H1 (cell line): ENCODE data around the gene MCMBP. TPM values are rescaled to one million over a fixed set of nuclear protein-coding genes. Genes with fewer than 3 reads are reported as not detected.

Source experiments
- CTCF ChIA-PET: fragments of 300-600 bp; sonication (Branson Sonifier 250); formaldehyde crosslinking; loops from one replicate; lab custom pipeline; 2021; ENCODE audit not compliant: partially characterized antibody; lab: Charles Lee
- POLR2A ChIA-PET: fragments of 300-600 bp; sonication (Branson Sonifier 250); formaldehyde crosslinking; loops from one replicate; lab custom pipeline; 2021; ENCODE audit warnings: inconsistent platforms; ENCODE audit not compliant: partially characterized antibody; lab: Charles Lee
- DNase-seq, 2 experiments: peaks; one replicate each; pipeline versions ENCODE4 v3.0.0 to v3.0.0-alpha.2; 2010 to 2022; ENCODE audit warnings: low spot score in 2 of 2, low read depth in 1 of 2, mixed read lengths in 1 of 2
- FAIRE-seq: peaks from 2 replicates; lab custom pipeline; 2011; peaks lifted over from hg19 to GRCh38; lab: Jason Lieb, UNC
- H2AFZ ChIP-seq: 2 replicates; pipeline ENCODE4 v1.8.1; 2012; ENCODE audit warnings: low read length, inconsistent platforms
- H2AK5ac ChIP-seq: 2 replicates; pipeline ENCODE4 v1.6.1; 2013; ENCODE audit warnings: low read depth, low read length
- H2BK120ac ChIP-seq: replicated peaks from 2 replicates; pipeline ENCODE3; 2013; ENCODE audit warnings: low read depth, low read length, inconsistent platforms
- H2BK12ac ChIP-seq: 2 replicates; pipeline ENCODE4 v1.6.1; 2013; ENCODE audit warnings: low read depth, low read length
- H2BK15ac ChIP-seq: 2 replicates; pipeline ENCODE4 v1.6.1; 2013; ENCODE audit warnings: low read length
- H2BK20ac ChIP-seq: 2 replicates; pipeline ENCODE4 v1.6.1; 2013; ENCODE audit warnings: low read length
- H2BK5ac ChIP-seq: 2 replicates; pipeline ENCODE4 v1.6.1; 2013; ENCODE audit warnings: low read depth, low read length
- H3K14ac ChIP-seq: 2 replicates; pipeline ENCODE4 v1.6.1; 2013; ENCODE audit warnings: inconsistent platforms; ENCODE audit not compliant: insufficient read length
- H3K18ac ChIP-seq: 2 replicates; pipeline ENCODE4 v1.6.1; 2013; ENCODE audit warnings: low read length; ENCODE audit errors: extremely low read depth
- H3K23ac ChIP-seq: 2 replicates; pipeline ENCODE4 v1.6.1; 2013; ENCODE audit warnings: inconsistent platforms; ENCODE audit not compliant: insufficient read length
- H3K23me2 ChIP-seq: 2 replicates; pipeline ENCODE4 v1.6.1; 2013; ENCODE audit warnings: low read depth, low read length
- H3K27ac ChIP-seq: 2 replicates; pipeline ENCODE4 v1.6.1; 2011; ENCODE audit warnings: low read depth, low read length, inconsistent platforms
- H3K27me3 ChIP-seq, 4 experiments: replicated peaks in 1 of 4; 1 replicate in 1 of 4; 2 replicates in 3 of 4; pipeline versions ENCODE4 v1.6.1 to v1.8.1; 2011 to 2013; ENCODE audit warnings: low read length in 3 of 4, mild to moderate bottlenecking in 3 of 4, inconsistent platforms in 2 of 4, mixed read lengths in 2 of 4, moderate library complexity in 1 of 4; ENCODE audit not compliant: control insufficient read depth in 3 of 4, insufficient read depth in 3 of 4; ENCODE audit errors: extremely low read depth in 1 of 4
- H3K36me3 ChIP-seq, 4 experiments: 2 replicates each; pipeline versions ENCODE4 v1.6.1 to v1.8.1; 2011 to 2013; ENCODE audit warnings: mild to moderate bottlenecking in 4 of 4, low read length in 3 of 4, moderate library complexity in 2 of 4, control low read depth in 1 of 4, inconsistent platforms in 1 of 4; ENCODE audit not compliant: insufficient read depth in 4 of 4, control insufficient read depth in 2 of 4
- H3K4ac ChIP-seq: replicated peaks from 2 replicates; pipeline ENCODE3; 2013; ENCODE audit warnings: low read length, low read depth, mixed read lengths, inconsistent platforms; ENCODE audit not compliant: insufficient read length
- H3K4me1 ChIP-seq, 4 experiments: replicated peaks in 1 of 4; 1 replicate in 1 of 4; 2 replicates in 3 of 4; pipeline versions ENCODE4 v1.6.1 to v1.8.1; 2011 to 2013; ENCODE audit warnings: low read length in 3 of 4, inconsistent platforms in 2 of 4, mixed read lengths in 1 of 4; ENCODE audit not compliant: insufficient read depth in 4 of 4, control insufficient read depth in 3 of 4
- H3K4me2 ChIP-seq, 2 experiments: 2 replicates each; pipeline versions ENCODE4 v1.6.1 to v1.8.1; 2011 to 2013; ENCODE audit warnings: low read depth in 2 of 2, low read length in 2 of 2, control low read depth in 1 of 2, inconsistent platforms in 1 of 2, mild to moderate bottlenecking in 1 of 2; ENCODE audit not compliant: insufficient read depth in 1 of 2
- H3K4me3 ChIP-seq, 4 experiments: fragments of 200-600, 300-600 bp in 1 of 4; sonication (generic), shearing (Covaris generic), sonication (Bioruptor Twin) in 1 of 4; 2 replicates each; pipeline versions ENCODE4 v1.5.1 to v1.8.1; 2011 to 2016; ENCODE audit warnings: low read length in 4 of 4, low read depth in 3 of 4, control low read depth in 2 of 4, inconsistent platforms in 2 of 4, mild to moderate bottlenecking in 2 of 4, mixed read lengths in 1 of 4, moderate library complexity in 1 of 4; ENCODE audit not compliant: insufficient read depth in 2 of 4; ENCODE audit errors: extremely low read depth in 1 of 4
- H3K56ac ChIP-seq: replicated peaks from 2 replicates; pipeline ENCODE3; 2013; ENCODE audit warnings: low read depth, mild to moderate bottlenecking, mixed read lengths, low read length, inconsistent platforms; ENCODE audit not compliant: insufficient read length
- H3K79me1 ChIP-seq: 2 replicates; pipeline ENCODE4 v1.6.1; 2013; ENCODE audit warnings: low read depth, low read length, control low read depth
- H3K79me2 ChIP-seq, 2 experiments: 2 replicates each; pipeline versions ENCODE4 v1.6.1 to v1.8.1; 2012 to 2013; ENCODE audit warnings: low read length in 2 of 2, mild to moderate bottlenecking in 2 of 2, inconsistent platforms in 1 of 2; ENCODE audit not compliant: insufficient read depth in 2 of 2, control insufficient read depth in 1 of 2
- H3K9ac ChIP-seq, 4 experiments: replicated peaks in 1 of 4; 1 replicate in 1 of 4; 2 replicates in 3 of 4; pipeline versions ENCODE4 v1.6.1 to v1.8.1; 2011 to 2013; ENCODE audit warnings: low read depth in 3 of 4, low read length in 3 of 4, control low read depth in 2 of 4, mild to moderate bottlenecking in 2 of 4, moderate library complexity in 2 of 4, inconsistent platforms in 1 of 4; ENCODE audit errors: extremely low read depth in 1 of 4
- H3K9me3 ChIP-seq, 2 experiments: 2 replicates each; pipeline versions ENCODE4 v1.6.1 to v1.8.1; 2012 to 2013; ENCODE audit warnings: mild to moderate bottlenecking in 2 of 2, moderate library complexity in 2 of 2, control low read depth in 1 of 2, inconsistent platforms in 1 of 2, low read depth in 1 of 2, low read length in 1 of 2, mixed read lengths in 1 of 2; ENCODE audit not compliant: insufficient read depth in 2 of 2
- H4K20me1 ChIP-seq, 2 experiments: replicated peaks in 1 of 2; 2 replicates each; pipeline versions ENCODE3 to v1.8.1; 2011 to 2013; ENCODE audit warnings: inconsistent platforms in 2 of 2, low read length in 2 of 2, mild to moderate bottlenecking in 1 of 2; ENCODE audit not compliant: insufficient read depth in 2 of 2, control insufficient read depth in 1 of 2
- H4K5ac ChIP-seq: 2 replicates; pipeline ENCODE4 v1.6.1; 2013; ENCODE audit warnings: low read length, low read depth, mixed read lengths, inconsistent platforms; ENCODE audit not compliant: insufficient read length
- H4K8ac ChIP-seq: 2 replicates; pipeline ENCODE4 v1.8.0; 2013; ENCODE audit warnings: mild to moderate bottlenecking, moderate library complexity, low read length, inconsistent platforms; ENCODE audit not compliant: insufficient read depth; ENCODE audit errors: extremely low read depth
- H4K91ac ChIP-seq: replicated peaks from 2 replicates; pipeline ENCODE3; 2013; ENCODE audit warnings: low read length, mixed read lengths, inconsistent platforms; ENCODE audit not compliant: insufficient read length
- ATF2 ChIP-seq: IDR thresholded peaks from 2 replicates; pipeline ENCODE4 v1.6.1; 2012; ENCODE audit warnings: low read length, inconsistent platforms
- BCL11A ChIP-seq, 2 experiments: IDR thresholded peaks; one replicate each; pipeline ENCODE4 v1.6.1; 2011; ENCODE audit warnings: low read depth in 2 of 2, low read length in 2 of 2, mild to moderate bottlenecking in 2 of 2
- E2F6 ChIP-seq: IDR thresholded peaks from 2 replicates; pipeline ENCODE4 v1.6.1; 2012; ENCODE audit warnings: inconsistent platforms
- GABPA ChIP-seq: IDR thresholded peaks from 2 replicates; pipeline ENCODE4 v1.6.1; 2011; ENCODE audit warnings: mild to moderate bottlenecking, low read length, moderate library complexity, borderline replicate concordance; ENCODE audit not compliant: insufficient read depth
- HDAC2 ChIP-seq, 2 experiments: fragments of 300-600 bp in 1 of 2; sonication (generic) in 1 of 2; IDR thresholded peaks; 2 replicates each; pipeline ENCODE4 v1.6.1; 2011 to 2012; ENCODE audit warnings: low read depth in 2 of 2, low read length in 2 of 2, mild to moderate bottlenecking in 2 of 2, moderate library complexity in 2 of 2, borderline replicate concordance in 1 of 2, inconsistent platforms in 1 of 2
- JUN ChIP-seq: IDR thresholded peaks from 2 replicates; pipeline ENCODE4 v1.6.1; 2011; ENCODE audit warnings: low read depth, mild to moderate bottlenecking, improper control_type of control experiment, low read length
- KDM1A ChIP-seq: fragments of 200-600, 300-600 bp; sonication (generic); IDR thresholded peaks from 2 replicates; pipeline ENCODE4 v1.7.1; 2016; ENCODE audit warnings: mild to moderate bottlenecking, low read length, borderline replicate concordance
- MAFK ChIP-seq: IDR thresholded peaks from 2 replicates; pipeline ENCODE4 v1.6.1; 2012; ENCODE audit warnings: low read depth, mild to moderate bottlenecking, improper control_type of control experiment, low read length
- POU5F1 ChIP-seq: IDR thresholded peaks from 2 replicates; pipeline ENCODE4 v1.6.1; 2011; ENCODE audit warnings: low read depth, mild to moderate bottlenecking, low read length, moderate library complexity
- SRF ChIP-seq: IDR thresholded peaks from 2 replicates; pipeline ENCODE4 v1.6.1; 2011; ENCODE audit warnings: mild to moderate bottlenecking, low read depth, low read length, moderate library complexity
- WGBS, 2 experiments: shearing (Covaris generic) in 1 of 2; methylation state at CpG; one replicate each; pipeline versions ENCODE4 v1.1.6 to v1.1.7; 2013 to 2015; ENCODE audit warnings: low lambda C conversion rate in 2 of 2, mixed read lengths in 2 of 2, inconsistent platforms in 1 of 2, low coverage in 1 of 2, missing lambda C conversion rate in 1 of 2; ENCODE audit not compliant: insufficient replicate concordance in 2 of 2, insufficient coverage in 1 of 2, insufficient read length in 1 of 2; ENCODE audit errors: extremely low coverage in 1 of 2, missing lambda C conversion rate in 1 of 2; 5-methylcytosine and 5-hydroxymethylcytosine counted together
- polyA plus RNA-seq, 7 experiments: library from polyadenylated mRNA; depleted of rRNA in 3 of 7; stranded (reverse) in 5 of 7; unstranded in 2 of 7; fragments of >200 nt in 5 of 7; fragments of 200-250 nt in 2 of 7; gene quantifications; 1 replicate in 5 of 7; 2 replicates in 1 of 7; 4 replicates in 1 of 7; pipeline versions ENCODE4 v1.2.1 to v1.2.3, GENCODE V29; 2011 to 2013; ENCODE audit warnings: missing spikeins in 2 of 7, mixed read lengths in 2 of 7
- total RNA-seq: library from RNA; stranded (reverse); fragmentation: NEBNext Ultra II Directional; extraction: Animal tissue kit (Norgen Biotek cat#: 25700); gene quantifications from 2 replicates; pipeline ENCODE4 v1.2.1, GENCODE V29; 2021

Gene MCMBP
- total and polyA plus RNA-seq, 2 of the 8 experiments (the other 6 are each of a cell fraction or from before 2014, with no cell fraction given), result 67.3 to 81.7 TPM

GRCh38 chr10:119878524-119878923 is 5.9 kb upstream of the MCMBP start:
- H3K4me1 ChIP-seq, result no peaks in the 10 kb centered on the region
- H3K79me2 ChIP-seq, result no peaks in the 10 kb centered on the region
- no peak overlapping the region for H4K5ac ChIP-seq
- H3K9me3 ChIP-seq, result no peaks in the 10 kb centered on the region
- no peaks in the 10 kb centered on the region for H4K20me1 ChIP-seq
- no peaks in the 10 kb centered on the region; the same call in 1 of the 2 replicates for H3K23me2 ChIP-seq
- H2BK20ac ChIP-seq, result no peak overlapping the region
- no peak overlapping the region for H3K4me3 ChIP-seq
- H3K36me3 ChIP-seq, result no peaks in the 10 kb centered on the region
- H3K27ac ChIP-seq, result no peak overlapping the region
- H2BK5ac ChIP-seq, result no peak overlapping the region
- FAIRE-seq, result no peak
- ChIA-PET POLR2A (no interaction called here), CTCF (no interaction called here)
- no peaks in the 10 kb centered on the region for H3K79me1 ChIP-seq
- H2BK120ac ChIP-seq, result no peak overlapping the region
- H3K4me2 ChIP-seq, result no peak overlapping the region
- WGBS, 2 experiments, result 88% methylated on average over 2 of the region's 2 CpGs; no CpG with 5 or more reads in 1 of the 2 experiments
- no peak overlapping the region for H3K9ac ChIP-seq
- no peak overlapping the region for H2BK12ac ChIP-seq
- no peak overlapping the region for H3K56ac ChIP-seq
- H3K27me3 ChIP-seq, result no peaks in the 10 kb centered on the region
- no peak overlapping the region for H3K14ac ChIP-seq
- no peak overlapping the region for H3K18ac ChIP-seq
- no peak for DNase-seq
- no peak overlapping the region for H4K91ac ChIP-seq
- H4K8ac ChIP-seq, result no peak overlapping the region
- H3K4ac ChIP-seq, result no peak overlapping the region
- no peak overlapping the region for H3K23ac ChIP-seq
- H2AK5ac ChIP-seq, result no peak overlapping the region
- no peak overlapping the region for H2BK15ac ChIP-seq
- H2AFZ ChIP-seq, result no peak overlapping the region
- no peak for TF ChIP-seq ATF2
- TF ChIP-seq GABPA, result no peak
- no peak for TF ChIP-seq POU5F1
- TF ChIP-seq JUN, result no peak
- no peak for TF ChIP-seq MAFK
- TF ChIP-seq SRF, result no peak
- TF ChIP-seq E2F6, result no peak
- no peak for TF ChIP-seq KDM1A
- no peak for TF ChIP-seq BCL11A (IDR thresholded peaks at IDR 0.05; ENCODE audit: low read depth in 2 of 2, low read length in 2 of 2)
- TF ChIP-seq HDAC2 (IDR thresholded peaks at IDR 0.05; ENCODE audit: borderline replicate concordance in 1 of 2, low read depth in 2 of 2, low read length in 2 of 2), result no peak
